ENCODE results near the gene DLK1. TPM values are rescaled to one million over a fixed set of nuclear protein-coding genes. Genes with fewer than 3 reads are reported as not detected.

Gene DLK1
- total RNA-seq = under 0.01 TPM in 1 of 2 replicates, not detected in the other

GRCh38 chr14:100726550-100727085 lies at the start of gene DLK1:
Gene DLK1, plus strand, starts transcription at chr14:100726892. Its CDS starts 177 bp downstream, at chr14:100727069.

Other genes with a start within 250 kb of the DLK1 start
- under 0.01 and 0.88 TPM in 2 replicates for gene BEGAIN, start 139.5 kb upstream of the DLK1 start, total RNA-seq
- gene MEG3, start 99.2 kb downstream of the DLK1 start, total RNA-seq = 320 and 436 TPM in 2 replicates
- gene RTL1, start 176.8 kb downstream of the DLK1 start, total RNA-seq = under 0.01 and 0.09 TPM in 2 replicates